Middle frontal gyrus (tissue), 1 donor: ENCODE data around the gene NEUROG2.

Experiments used
- DNase-seq: peaks from one replicate; pipeline ENCODE4 v3.0.0-alpha.2; 2015; ENCODE audit warnings: low spot score; ENCODE audit errors: extremely low spot score

NEUROG2 gene

GRCh38 chr4:112521123-112522023 lies 5.4 kb upstream of the NEUROG2 start:
- DNase-seq: no peak

GRCh38 chr4:112520598-112521122 lies 4.7 kb upstream of the NEUROG2 start:
- DNase-seq: no peak

- DNase-seq: no peak
These were observed 4.0 kb upstream of the NEUROG2 start for GRCh38 chr4:112519689-112520597.

- no peak for DNase-seq
These were observed 2.7 kb upstream of the NEUROG2 start for GRCh38 chr4:112518675-112519074.

- DNase-seq: no peak
These were observed 1.9 kb upstream of the NEUROG2 start for GRCh38 chr4:112517911-112518310.

GRCh38 chr4:112517067-112517634 lies 1.2 kb upstream of the NEUROG2 start:
- DNase-seq: no peak

- DNase-seq: no peak
These were observed 589 bp upstream of the NEUROG2 start for GRCh38 chr4:112516471-112517066.

GRCh38 chr4:112515198-112516065 lies 548 bp downstream of the NEUROG2 start:
- no peak for DNase-seq

GRCh38 chr4:112514647-112515197 lies 1.3 kb downstream of the NEUROG2 start:
- no peak for DNase-seq

GRCh38 chr4:112513971-112514646 lies 1.9 kb downstream of the NEUROG2 start:
- DNase-seq: no peak

- DNase-seq: no peak
These were observed 4.2 kb downstream of the NEUROG2 start for GRCh38 chr4:112511803-112512118.

GRCh38 chr4:112511093-112511802 lies 4.7 kb downstream of the NEUROG2 start:
- no peak for DNase-seq

GRCh38 chr4:112510291-112511092 lies 5.5 kb downstream of the NEUROG2 start:
- DNase-seq: no peak

GRCh38 chr4:112509243-112510141 lies 6.5 kb downstream of the NEUROG2 start:
- no peak for DNase-seq

- no peak for DNase-seq
These were observed 7.6 kb downstream of the NEUROG2 start for GRCh38 chr4:112508356-112508755.

GRCh38 chr4:112504807-112505206 lies 11.2 kb downstream of the NEUROG2 start:
- no peak for DNase-seq

GRCh38 chr4:112502871-112503270 lies 13.1 kb downstream of the NEUROG2 start:
- DNase-seq: no peak
